HG02943 (cell line): ENCODE data around the gene DSG3.

ENCODE experiments used
- ATAC-seq: cut with Tn5 transposase; IDR thresholded peaks from one replicate; pipeline ENCODE4 v1.9.1; 2021; ENCODE audit warnings: mild to moderate bottlenecking, low read depth, moderate library complexity; ENCODE audit not compliant: unreplicated experiment

DSG3 gene

GRCh38 chr18:31512203-31512764 is 64.7 kb downstream of the DSG3 start:
- no peak for ATAC-seq

GRCh38 chr18:31513189-31513935 is 65.8 kb downstream of the DSG3 start:
- no peak for ATAC-seq

GRCh38 chr18:31516437-31516836 is 68.9 kb downstream of the DSG3 start:
- no peak for ATAC-seq

GRCh38 chr18:31526374-31526773 is 78.8 kb downstream of the DSG3 start:
- no peak for ATAC-seq
